Nephron progenitor cell (in vitro differentiated cells): Measurements from ENCODE around the gene FAIM2.

Experiments
- DNase-seq: peaks from one replicate; pipeline ENCODE4 v3.0.0; 2021
- H3K27ac Mint-ChIP-seq: 2 replicates; pipeline ENCODE4 v1.8.0; 2021; ENCODE audit warnings: mild to moderate bottlenecking, moderate library complexity, mixed read lengths
- H3K27me3 Mint-ChIP-seq: 2 replicates; pipeline ENCODE4 v1.8.0; 2021; ENCODE audit warnings: mild to moderate bottlenecking, low read depth, mixed read lengths; ENCODE audit not compliant: poor library complexity
- H3K36me3 Mint-ChIP-seq: 2 replicates; pipeline ENCODE4 v1.8.0; 2021; ENCODE audit warnings: low read depth, mixed read lengths
- H3K4me1 Mint-ChIP-seq: 2 replicates; pipeline ENCODE4 v1.8.0; 2021; ENCODE audit warnings: mixed read lengths
- H3K4me3 Mint-ChIP-seq: 2 replicates; pipeline ENCODE4 v1.8.0; 2021; ENCODE audit warnings: mild to moderate bottlenecking, moderate library complexity, mixed read lengths
- H3K9me3 Mint-ChIP-seq: 2 replicates; pipeline ENCODE4 v1.8.0; 2021; ENCODE audit warnings: mild to moderate bottlenecking, moderate library complexity, mixed read lengths
- TF ChIP-seq, protein P1 (sequence below): fragments of 200-600 bp; sonication (generic); IDR thresholded peaks from 2 replicates; pipeline ENCODE4 v1.5.0; 2021; ENCODE audit warnings: antibody characterized with exemption

Gene FAIM2

DNA sequence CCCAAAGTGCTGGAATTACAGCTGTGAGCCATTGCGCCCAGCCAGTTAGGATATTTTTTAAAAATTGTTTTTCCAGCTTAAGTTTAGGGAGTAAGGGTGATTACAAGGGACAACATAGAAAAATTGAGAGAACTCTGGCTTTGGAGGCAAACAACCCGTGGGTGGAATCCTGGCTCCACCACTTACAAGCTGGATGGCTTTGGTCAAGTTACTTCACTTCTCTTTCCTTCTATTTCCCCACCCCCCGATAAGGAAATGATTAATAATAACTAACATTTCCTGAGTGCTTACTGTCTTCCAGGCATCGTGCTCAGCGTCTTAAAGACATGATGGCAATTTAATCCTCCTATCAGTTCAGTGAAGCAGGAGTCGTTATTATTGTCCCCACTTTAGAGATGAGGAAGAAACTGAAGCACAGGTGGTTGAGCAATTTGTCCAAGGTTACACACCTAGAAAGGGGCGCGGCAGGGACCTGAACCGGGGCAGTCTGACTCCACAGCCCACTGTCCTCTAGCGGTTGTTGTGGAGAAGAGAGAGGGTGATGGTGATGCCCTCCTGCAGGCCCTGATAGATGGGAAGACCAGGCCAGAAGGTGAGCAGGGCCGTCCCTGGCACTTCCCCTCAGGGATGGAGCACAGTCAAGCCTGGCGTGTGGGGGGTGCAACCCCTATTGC lies 16.7 kb upstream of the FAIM2 start:
- H3K27ac Mint-ChIP-seq = no peak overlapping the region
- no peaks in the 10 kb centered on the region for H3K9me3 Mint-ChIP-seq
- TF ChIP-seq, protein P1, sequence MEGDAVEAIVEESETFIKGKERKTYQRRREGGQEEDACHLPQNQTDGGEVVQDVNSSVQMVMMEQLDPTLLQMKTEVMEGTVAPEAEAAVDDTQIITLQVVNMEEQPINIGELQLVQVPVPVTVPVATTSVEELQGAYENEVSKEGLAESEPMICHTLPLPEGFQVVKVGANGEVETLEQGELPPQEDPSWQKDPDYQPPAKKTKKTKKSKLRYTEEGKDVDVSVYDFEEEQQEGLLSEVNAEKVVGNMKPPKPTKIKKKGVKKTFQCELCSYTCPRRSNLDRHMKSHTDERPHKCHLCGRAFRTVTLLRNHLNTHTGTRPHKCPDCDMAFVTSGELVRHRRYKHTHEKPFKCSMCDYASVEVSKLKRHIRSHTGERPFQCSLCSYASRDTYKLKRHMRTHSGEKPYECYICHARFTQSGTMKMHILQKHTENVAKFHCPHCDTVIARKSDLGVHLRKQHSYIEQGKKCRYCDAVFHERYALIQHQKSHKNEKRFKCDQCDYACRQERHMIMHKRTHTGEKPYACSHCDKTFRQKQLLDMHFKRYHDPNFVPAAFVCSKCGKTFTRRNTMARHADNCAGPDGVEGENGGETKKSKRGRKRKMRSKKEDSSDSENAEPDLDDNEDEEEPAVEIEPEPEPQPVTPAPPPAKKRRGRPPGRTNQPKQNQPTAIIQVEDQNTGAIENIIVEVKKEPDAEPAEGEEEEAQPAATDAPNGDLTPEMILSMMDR = no peak
- H3K4me1 Mint-ChIP-seq = peaks cover 12% of the 10 kb centered on the region
- H3K36me3 Mint-ChIP-seq = no peaks in the 10 kb centered on the region
- DNase-seq = no peak
- H3K27me3 Mint-ChIP-seq = peaks cover 8% of the 10 kb centered on the region
- H3K4me3 Mint-ChIP-seq = no peak overlapping the region

GRCh38 chr12:49917788-49918173 lies 14.1 kb upstream of the FAIM2 start:
- Mint-ChIP-seq H3K27ac (no peak overlapping the region), H3K9me3 (no peaks in the 10 kb centered on the region), H3K27me3 (peaks cover 5% of the 10 kb centered on the region), H3K4me1 (peaks cover 28% of the 10 kb centered on the region), H3K36me3 (no peaks in the 10 kb centered on the region), H3K4me3 (no peak overlapping the region)
- DNase-seq = no peak
- TF ChIP-seq, protein P1 = no peak

GRCh38 chr12:49917166-49917787 lies 13.6 kb upstream of the FAIM2 start:
- Mint-ChIP-seq H3K4me1 (peaks cover 33% of the 10 kb centered on the region), H3K36me3 (no peaks in the 10 kb centered on the region), H3K4me3 (no peak overlapping the region), H3K9me3 (no peaks in the 10 kb centered on the region), H3K27me3 (peaks cover 5% of the 10 kb centered on the region), H3K27ac (peak overlapping the region; percentile 16)
- DNase-seq = no peak
- TF ChIP-seq, protein P1 = no peak

GRCh38 chr12:49916129-49916919 lies 12.6 kb upstream of the FAIM2 start:
- no peak for DNase-seq
- TF ChIP-seq, protein P1 = no peak
- H3K27me3 Mint-ChIP-seq = peaks cover 5% of the 10 kb centered on the region
- H3K9me3 Mint-ChIP-seq = no peaks in the 10 kb centered on the region
- peaks cover 40% of the 10 kb centered on the region for H3K4me1 Mint-ChIP-seq
- H3K4me3 Mint-ChIP-seq = no peak overlapping the region
- H3K27ac Mint-ChIP-seq = no peak overlapping the region
- H3K36me3 Mint-ChIP-seq = no peaks in the 10 kb centered on the region

- Mint-ChIP-seq H3K4me1 (peaks cover 63% of the 10 kb centered on the region), H3K9me3 (no peaks in the 10 kb centered on the region), H3K27me3 (no peaks in the 10 kb centered on the region), H3K36me3 (no peaks in the 10 kb centered on the region), H3K27ac (no peak overlapping the region), H3K4me3 (no peak overlapping the region)
- DNase-seq = no peak
- TF ChIP-seq, protein P1 = no peak
Observed at GRCh38 chr12:49912345-49913255, 8.9 kb upstream of the FAIM2 start.
